T1000 (cell line): ENCODE data around the gene MLLT10.

ENCODE experiments used
- DNase-seq: peaks from one replicate; lab custom pipeline; 2025; ENCODE audit warnings: mixed read lengths; lab: John Stamatoyannopoulos, UW

Gene MLLT10

GRCh38 chr10:21501091-21501490 is 32.9 kb upstream of the MLLT10 start:
- DNase-seq = no peak

GRCh38 chr10:21501731-21502347 is 32.2 kb upstream of the MLLT10 start:
- no peak for DNase-seq

GRCh38 chr10:21502348-21502740 is 31.7 kb upstream of the MLLT10 start:
- DNase-seq = no peak

GRCh38 chr10:21503542-21503941 is 30.5 kb upstream of the MLLT10 start:
- DNase-seq = no peak

- no peak for DNase-seq
These were observed 28.2 kb upstream of the MLLT10 start for GRCh38 chr10:21505711-21506278.

- DNase-seq = no peak
These were observed 27.7 kb upstream of the MLLT10 start for GRCh38 chr10:21506351-21506750.

- no peak for DNase-seq
These were observed 26.9 kb upstream of the MLLT10 start for GRCh38 chr10:21507150-21507549.

- no peak for DNase-seq
These were observed 25.2 kb upstream of the MLLT10 start for GRCh38 chr10:21508706-21509331.

GRCh38 chr10:21509341-21510240 is 24.4 kb upstream of the MLLT10 start:
- DNase-seq = no peak

GRCh38 chr10:21510241-21511094 is 23.6 kb upstream of the MLLT10 start:
- no peak for DNase-seq

- DNase-seq = no peak
These were observed 22.9 kb upstream of the MLLT10 start for GRCh38 chr10:21511095-21511570.

- no peak for DNase-seq
These were observed 22.0 kb upstream of the MLLT10 start for GRCh38 chr10:21511946-21512572.

GRCh38 chr10:21512573-21513404 is 21.2 kb upstream of the MLLT10 start:
- DNase-seq = no peak

GRCh38 chr10:21513405-21513788 is 20.6 kb upstream of the MLLT10 start:
- DNase-seq = no peak

GRCh38 chr10:21514129-21514817 is 19.8 kb upstream of the MLLT10 start:
- no peak for DNase-seq

- no peak for DNase-seq
These were observed 19.1 kb upstream of the MLLT10 start for GRCh38 chr10:21514818-21515351.

GRCh38 chr10:21515361-21516241 is 18.4 kb upstream of the MLLT10 start:
- DNase-seq = no peak
